GM12872 (cell line): ENCODE measurements around the gene AFF1.

ENCODE experiments used
- TF ChIP-seq, protein P1 (sequence below): IDR thresholded peaks from 3 replicates; pipeline ENCODE4 v1.5.1; 2011; ENCODE audit warnings: low read depth, mild to moderate bottlenecking, low read length, moderate library complexity; ENCODE audit not compliant: insufficient read depth

Gene AFF1

DNA sequence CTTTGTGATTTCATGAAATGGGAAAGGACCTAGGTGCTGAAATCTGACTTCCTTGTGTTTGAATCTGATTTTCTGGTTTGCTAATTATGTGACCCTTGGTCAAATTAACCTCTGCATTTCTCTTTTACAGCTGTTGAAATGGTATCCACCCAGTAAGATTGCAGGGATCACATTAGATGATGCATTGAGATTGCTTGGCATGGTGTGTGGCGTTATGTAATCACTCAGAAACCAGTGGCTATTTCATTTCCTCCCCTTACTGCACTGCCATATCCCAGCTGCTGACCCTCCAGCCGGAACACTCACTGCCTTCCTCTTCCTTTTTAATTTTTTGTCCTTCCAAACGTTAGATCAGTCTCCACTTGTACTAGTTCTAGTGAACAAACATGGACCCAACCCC, 206.6 kb downstream of the AFF1 start:
- TF ChIP-seq, protein P1, sequence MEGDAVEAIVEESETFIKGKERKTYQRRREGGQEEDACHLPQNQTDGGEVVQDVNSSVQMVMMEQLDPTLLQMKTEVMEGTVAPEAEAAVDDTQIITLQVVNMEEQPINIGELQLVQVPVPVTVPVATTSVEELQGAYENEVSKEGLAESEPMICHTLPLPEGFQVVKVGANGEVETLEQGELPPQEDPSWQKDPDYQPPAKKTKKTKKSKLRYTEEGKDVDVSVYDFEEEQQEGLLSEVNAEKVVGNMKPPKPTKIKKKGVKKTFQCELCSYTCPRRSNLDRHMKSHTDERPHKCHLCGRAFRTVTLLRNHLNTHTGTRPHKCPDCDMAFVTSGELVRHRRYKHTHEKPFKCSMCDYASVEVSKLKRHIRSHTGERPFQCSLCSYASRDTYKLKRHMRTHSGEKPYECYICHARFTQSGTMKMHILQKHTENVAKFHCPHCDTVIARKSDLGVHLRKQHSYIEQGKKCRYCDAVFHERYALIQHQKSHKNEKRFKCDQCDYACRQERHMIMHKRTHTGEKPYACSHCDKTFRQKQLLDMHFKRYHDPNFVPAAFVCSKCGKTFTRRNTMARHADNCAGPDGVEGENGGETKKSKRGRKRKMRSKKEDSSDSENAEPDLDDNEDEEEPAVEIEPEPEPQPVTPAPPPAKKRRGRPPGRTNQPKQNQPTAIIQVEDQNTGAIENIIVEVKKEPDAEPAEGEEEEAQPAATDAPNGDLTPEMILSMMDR = no peak

DNA sequence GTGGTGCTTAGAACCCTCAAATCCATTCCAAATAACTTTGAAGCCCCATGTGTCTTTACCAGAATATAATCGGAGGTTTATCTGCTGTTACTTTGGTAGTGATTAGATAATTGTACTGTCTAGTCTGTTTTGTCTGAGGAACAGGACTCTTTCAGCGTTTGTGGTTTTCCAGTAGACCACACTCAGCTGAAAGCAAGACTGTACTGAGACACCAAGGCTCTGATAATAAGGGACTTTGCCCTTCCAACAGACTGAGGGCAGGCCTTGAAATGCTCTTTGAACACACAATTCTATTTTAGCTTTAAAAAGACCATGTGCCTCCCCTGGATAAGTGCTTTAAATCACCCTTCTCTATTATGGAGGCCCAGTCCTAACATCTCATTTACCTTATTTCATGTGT, 209.5 kb downstream of the AFF1 start:
- TF ChIP-seq, protein P1 = no peak

DNA sequence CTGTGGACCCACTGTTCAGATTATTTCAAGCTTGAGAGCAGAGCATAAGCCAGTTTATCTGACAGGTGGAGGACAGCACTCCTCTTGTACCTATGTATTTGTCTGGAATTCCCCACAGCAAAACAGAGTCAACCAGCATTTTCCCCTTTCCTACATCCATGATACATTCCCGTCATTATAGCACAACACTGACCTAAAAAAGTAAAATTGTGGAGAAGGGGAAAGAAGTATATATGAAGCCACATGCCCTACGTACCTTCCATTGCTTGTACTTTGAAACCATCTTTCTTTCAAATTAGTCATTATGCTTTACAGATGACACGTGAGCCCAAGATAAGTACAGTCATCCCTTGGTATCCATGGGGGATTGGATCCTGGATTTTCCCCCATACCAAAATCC, 212.3 kb downstream of the AFF1 start:
- TF ChIP-seq, protein P1 = no peak

DNA sequence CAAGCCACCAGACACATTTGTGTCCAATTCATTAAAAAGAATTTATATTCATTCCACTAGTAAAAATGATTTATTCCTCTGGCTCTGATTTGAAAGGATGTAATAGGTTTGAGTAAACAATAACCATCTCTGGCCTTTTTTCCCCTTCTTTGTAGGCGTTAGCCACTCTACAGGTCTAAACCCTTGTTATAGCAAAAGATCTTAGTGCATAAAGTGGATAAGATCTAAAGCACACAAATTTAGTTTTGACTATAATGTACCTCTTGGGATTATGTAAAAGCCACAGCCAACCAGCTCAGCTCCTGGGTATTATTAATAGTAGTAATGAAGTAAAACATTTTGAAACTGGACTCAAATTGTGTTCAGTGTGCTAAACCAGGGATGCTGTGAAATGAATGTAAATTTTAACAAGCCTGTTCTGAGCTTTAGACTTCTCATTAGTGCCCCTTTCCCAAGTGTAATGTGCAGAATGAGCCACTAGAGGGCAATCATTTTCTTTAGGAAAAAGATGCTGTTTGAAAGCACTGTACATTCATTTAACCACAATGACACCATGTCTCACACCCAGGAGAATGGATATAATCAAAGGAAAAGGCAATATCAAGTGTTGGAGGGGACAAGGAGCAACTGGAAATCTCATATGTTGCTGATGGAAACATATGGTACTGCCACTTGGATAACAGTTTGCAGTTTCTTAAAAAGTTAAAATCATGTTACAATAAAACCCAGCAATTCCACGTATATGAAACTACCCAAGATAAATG, 215.9 kb downstream of the AFF1 start:
- TF ChIP-seq, protein P1 = peak; percentile 85

DNA sequence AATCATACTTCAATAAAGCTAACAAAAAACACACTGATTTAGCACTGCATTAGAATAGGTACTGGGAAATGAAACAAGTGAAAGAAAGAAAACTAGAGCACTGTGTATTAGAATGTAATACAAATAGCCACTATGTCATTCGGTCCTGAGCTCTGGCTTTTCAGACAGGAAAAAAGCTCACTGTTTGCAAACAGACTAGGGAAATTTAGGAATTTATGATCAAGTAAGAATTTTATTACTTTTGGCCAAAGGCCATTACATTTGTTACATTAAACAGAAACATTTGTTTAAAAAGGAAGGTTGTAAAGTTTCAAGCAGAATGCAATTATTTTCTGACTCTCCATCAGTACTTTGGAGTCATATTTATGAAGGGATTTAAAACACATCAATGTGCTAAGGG, 216.9 kb downstream of the AFF1 start:
- TF ChIP-seq, protein P1 = no peak

DNA sequence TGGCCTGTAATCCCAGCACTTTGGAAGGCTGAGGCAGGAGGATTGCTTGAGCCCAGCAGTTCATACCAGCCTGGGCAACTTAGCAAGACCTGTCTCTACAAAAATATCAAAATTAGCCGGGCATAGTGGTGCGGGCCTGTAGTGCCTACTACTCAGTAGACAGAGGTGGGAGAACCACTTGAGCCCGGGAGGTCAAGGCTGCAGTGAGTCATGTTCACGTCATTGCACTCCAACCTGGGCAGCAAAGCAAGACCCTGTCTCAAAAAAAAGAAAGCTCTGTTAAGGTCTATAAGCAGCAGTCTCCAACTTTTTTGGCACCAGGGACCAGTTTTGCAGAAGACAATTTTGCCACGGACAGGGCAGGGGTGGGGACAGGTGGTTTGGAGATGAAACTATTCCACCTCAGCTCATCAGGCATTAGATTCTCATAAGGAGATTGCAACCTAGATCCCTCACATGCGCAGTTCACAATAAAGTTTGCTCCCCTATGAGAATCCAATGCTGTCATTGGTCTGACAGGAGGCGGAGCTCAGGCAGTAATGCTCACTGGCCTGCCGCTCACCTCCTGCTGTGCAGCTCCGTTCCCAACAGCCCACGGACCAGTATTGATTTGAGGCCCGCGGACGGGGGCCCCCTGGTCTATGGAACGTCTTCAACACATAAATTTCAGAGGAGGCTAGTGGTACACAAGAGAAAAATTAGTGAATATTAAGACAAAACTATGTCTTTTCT, 217.7 kb downstream of the AFF1 start:
- TF ChIP-seq, protein P1 = no peak

DNA sequence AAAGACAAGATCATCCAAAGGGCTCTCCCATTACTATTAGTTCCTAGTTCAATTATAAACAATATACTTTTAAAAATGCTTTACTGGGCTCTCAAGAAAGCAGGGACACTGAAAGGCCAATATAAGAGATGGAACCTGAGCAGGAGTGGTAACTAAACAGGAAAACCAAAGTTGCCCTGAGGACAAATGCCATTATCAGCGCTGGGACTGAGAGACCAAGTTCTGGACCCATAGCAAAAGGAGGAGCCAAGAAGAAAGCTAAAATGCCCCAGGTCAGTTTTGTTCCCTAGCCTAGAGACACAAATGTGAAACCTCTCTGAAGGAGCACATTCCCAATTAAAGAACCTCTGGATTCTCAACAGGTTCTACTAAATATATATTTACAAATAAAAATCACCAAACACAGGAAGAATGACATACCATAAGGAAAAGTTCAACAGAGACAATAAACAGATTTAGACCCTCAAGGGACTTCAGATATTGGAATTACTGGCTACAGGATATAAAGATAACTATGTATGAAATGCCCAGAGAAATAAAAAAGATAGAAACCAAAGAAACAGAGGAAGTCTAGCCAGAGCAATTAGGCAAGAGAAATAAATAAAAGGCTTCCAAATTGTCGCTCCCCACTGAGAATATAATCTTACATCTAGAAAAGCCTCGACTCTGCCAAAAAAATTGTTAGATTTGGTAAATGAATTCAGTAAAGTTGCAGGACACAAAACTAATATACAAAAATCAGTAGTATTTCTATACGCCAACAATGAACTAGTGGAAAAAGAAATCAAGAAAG, 218.5 kb downstream of the AFF1 start:
- TF ChIP-seq, protein P1 = no peak
